Hematopoietic multipotent progenitor cell treated with erythropoietin and hydrocortisone succinate and interleukin-3 and kit ligand, for 15 days (in vitro differentiated cells): Measurements from ENCODE around the gene FAM20C.

Experiments used
- DNase-seq: peaks from one replicate; pipeline ENCODE4 v3.0.0-alpha.2; 2015; ENCODE audit warnings: low spot score

Gene FAM20C

GRCh38 chr7:159370-160270 lies 32.8 kb upstream of the FAM20C start:
- no peak for DNase-seq

- no peak for DNase-seq
Measured at GRCh38 chr7:160958-161725, 31.2 kb upstream of the FAM20C start.

GRCh38 chr7:162632-163297 lies 29.6 kb upstream of the FAM20C start:
- DNase-seq, result no peak

- no peak for DNase-seq
Measured at GRCh38 chr7:163298-163695, 29.1 kb upstream of the FAM20C start.

- DNase-seq, result no peak
Measured at GRCh38 chr7:163971-164881, 28.1 kb upstream of the FAM20C start.

GRCh38 chr7:164882-165660 lies 27.3 kb upstream of the FAM20C start:
- no peak for DNase-seq

- no peak for DNase-seq
Measured at GRCh38 chr7:165661-166337, 26.6 kb upstream of the FAM20C start.

- DNase-seq, result no peak
Measured at GRCh38 chr7:166338-167060, 25.9 kb upstream of the FAM20C start.

GRCh38 chr7:167090-167855 lies 25.1 kb upstream of the FAM20C start:
- no peak for DNase-seq

GRCh38 chr7:167976-168791 lies 24.2 kb upstream of the FAM20C start:
- no peak for DNase-seq

- DNase-seq, result no peak
Measured at GRCh38 chr7:169276-170172, 22.8 kb upstream of the FAM20C start.

GRCh38 chr7:170551-171363 lies 21.6 kb upstream of the FAM20C start:
- DNase-seq, result no peak

GRCh38 chr7:171364-171904 lies 20.9 kb upstream of the FAM20C start:
- no peak for DNase-seq

- no peak for DNase-seq
Measured at GRCh38 chr7:171912-172515, 20.4 kb upstream of the FAM20C start.

GRCh38 chr7:173209-173918 lies 19.0 kb upstream of the FAM20C start:
- DNase-seq, result no peak
